HG02973 (cell line): ENCODE measurements around the gene HPN.

Experiments used
- ATAC-seq: cut with Tn5 transposase; IDR thresholded peaks from one replicate; pipeline ENCODE4 v1.9.1; 2021; ENCODE audit warnings: moderate library complexity; ENCODE audit not compliant: unreplicated experiment

HPN gene

DNA sequence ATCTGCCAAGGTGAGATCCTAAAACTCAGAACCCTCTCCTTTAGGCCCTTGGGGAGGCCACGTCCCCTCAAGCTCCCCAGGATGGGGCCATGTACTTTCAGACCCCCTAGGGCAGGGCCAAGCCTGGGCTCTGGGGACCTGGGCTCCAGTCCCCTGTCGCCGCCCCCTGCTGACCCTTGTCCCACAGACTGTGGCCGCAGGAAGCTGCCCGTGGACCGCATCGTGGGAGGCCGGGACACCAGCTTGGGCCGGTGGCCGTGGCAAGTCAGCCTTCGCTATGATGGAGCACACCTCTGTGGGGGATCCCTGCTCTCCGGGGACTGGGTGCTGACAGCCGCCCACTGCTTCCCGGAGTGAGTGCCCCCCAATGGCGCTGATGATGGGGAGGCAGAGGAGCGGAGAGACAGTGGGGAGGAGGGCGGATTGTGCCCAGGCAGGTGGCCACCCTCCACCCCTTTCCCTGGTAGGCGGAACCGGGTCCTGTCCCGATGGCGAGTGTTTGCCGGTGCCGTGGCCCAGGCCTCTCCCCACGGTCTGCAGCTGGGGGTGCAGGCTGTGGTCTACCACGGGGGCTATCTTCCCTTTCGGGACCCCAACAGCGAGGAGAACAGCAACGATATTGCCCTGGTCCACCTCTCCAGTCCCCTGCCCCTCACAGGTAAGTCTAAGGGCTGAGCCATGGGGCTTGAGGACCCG is 18.8 kb downstream of the HPN start:
- no peak for ATAC-seq

DNA sequence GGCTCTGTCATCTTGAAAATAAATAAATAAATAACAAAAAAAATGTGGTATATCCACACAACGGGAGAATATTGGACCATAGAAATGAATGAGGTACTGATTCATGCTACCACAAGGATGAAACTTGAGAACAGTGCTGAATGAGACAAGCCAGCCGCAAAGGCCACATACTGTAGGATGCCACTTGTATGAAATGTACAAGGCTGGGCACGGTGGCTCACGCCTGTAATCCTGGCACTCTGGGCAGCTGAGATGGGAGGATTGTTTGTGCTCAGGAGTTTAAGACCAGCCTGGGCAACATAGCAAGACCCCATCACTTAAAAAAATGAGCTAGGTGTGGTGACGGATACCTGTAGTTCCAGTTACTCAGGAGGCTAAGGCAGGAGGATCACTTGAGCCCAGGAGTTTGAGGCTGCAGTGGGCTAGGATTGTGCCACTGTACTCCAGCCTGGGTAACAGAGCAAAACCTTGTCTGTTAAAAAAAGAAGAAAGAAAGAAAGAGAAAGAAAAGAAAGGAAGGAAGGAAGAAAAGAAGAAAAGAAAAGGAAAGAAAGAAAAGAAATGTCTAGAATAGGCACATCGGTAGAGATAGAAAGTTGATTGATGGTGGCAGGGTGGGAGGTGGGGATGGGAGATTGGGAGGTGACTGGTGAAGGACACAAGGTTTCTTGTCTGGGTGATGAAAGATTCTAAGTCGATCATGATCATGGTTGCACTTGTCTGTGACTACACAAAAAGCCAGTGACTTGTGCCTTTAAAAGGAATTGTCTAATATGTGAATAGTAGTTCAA is 20.3 kb downstream of the HPN start:
- ATAC-seq: no peak

- no peak for ATAC-seq
Observed at GRCh38 chr19:35062942-35063341, 21.4 kb downstream of the HPN start.

- ATAC-seq: no peak
Observed at GRCh38 chr19:35063940-35064818, 22.7 kb downstream of the HPN start.

GRCh38 chr19:35065574-35065973 is 24.1 kb downstream of the HPN start:
- no peak for ATAC-seq

GRCh38 chr19:35066121-35066520 is 24.6 kb downstream of the HPN start:
- ATAC-seq: no peak

DNA sequence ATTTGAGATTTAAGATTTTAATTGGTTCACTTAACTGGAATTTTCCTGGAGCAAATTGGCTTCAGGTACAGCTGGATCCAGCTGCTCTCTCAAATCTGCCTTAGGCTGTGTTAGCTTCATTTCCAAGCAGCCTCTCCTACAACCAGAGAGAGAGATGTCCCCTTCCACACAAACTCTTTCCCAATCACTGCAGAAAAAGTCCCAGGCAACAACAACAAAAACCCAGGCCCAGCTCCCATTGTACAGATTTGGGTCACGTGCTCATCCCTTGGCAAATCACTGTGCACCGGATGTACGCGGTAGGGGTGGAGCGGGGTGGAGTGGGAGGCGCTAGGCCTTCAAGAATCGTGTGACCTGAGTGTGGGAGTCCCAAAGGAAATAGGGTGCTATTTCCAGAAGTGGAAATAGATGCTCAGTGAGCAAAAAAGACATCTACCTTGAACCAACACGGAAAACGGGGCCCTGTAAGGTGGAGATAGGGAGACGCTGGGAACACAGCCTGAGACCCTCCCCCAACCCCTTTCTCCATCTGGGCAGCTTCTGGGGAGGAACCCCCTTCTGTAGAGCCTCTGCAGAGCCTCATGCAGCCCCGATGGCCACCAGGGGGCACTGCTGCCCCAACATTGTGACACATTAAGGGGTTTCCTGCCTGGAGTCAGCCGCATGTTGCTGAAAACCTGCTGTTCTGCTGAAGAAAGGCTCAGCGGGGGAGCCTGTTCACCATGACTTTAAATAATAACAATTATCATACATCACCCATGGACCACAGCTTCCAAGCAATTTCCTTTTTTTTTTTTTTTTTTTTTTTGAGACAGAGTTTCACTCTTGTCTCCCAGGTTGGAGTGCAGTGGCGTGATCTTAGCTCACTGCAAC is 25.4 kb downstream of the HPN start:
- peak; percentile 80 for ATAC-seq

- no peak for ATAC-seq
Observed at GRCh38 chr19:35068941-35069634, 27.6 kb downstream of the HPN start.

DNA sequence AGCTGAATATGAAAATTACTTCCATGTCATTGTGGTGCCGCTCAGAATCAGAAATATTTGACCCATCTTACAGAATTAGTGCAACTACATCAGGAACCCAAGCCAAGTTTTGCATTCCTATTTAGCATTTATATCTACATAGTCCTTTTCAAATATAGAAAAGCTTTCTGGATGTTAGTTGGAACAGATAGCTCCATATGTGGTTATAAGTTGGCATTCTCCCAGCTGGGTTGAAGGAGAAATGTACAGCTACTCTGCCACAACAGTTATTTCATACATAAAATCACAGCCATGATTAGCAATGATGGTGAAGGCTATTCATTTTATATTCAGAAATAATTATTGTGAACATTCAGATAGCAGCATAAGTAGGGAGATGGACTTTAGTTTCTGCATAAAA is 28.2 kb downstream of the HPN start:
- ATAC-seq: no peak

DNA sequence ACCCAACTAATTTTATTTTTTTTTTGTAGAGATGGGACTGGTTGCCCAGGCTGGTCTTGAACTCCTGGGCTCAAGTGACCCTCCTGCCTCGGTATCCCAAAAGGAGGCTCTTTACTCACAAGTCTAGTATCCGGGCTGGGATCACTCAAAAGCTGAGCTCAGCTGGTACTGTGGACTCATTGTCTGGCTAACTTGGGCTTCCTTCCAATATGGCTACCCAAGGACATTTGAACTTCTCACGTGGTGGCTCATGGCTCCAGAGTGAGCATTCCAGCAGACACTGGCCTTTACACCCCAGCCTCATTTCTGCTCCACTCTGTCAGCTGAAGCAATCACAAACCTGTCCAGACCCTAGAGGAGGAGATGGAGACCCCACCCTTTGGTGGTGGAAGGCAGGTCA is 28.9 kb downstream of the HPN start:
- ATAC-seq: no peak

GRCh38 chr19:35073516-35073915 is 32.0 kb downstream of the HPN start:
- ATAC-seq: no peak

- no peak for ATAC-seq
Observed at GRCh38 chr19:35073941-35074340, 32.4 kb downstream of the HPN start.

- ATAC-seq: no peak
Observed at GRCh38 chr19:35074426-35075201, 33.1 kb downstream of the HPN start.

- no peak for ATAC-seq
Observed at GRCh38 chr19:35075202-35076025, 33.9 kb downstream of the HPN start.

- ATAC-seq: no peak
Observed at GRCh38 chr19:35076026-35076370, 34.5 kb downstream of the HPN start.

- no peak for ATAC-seq
Observed at GRCh38 chr19:35076657-35077056, 35.1 kb downstream of the HPN start.

GRCh38 chr19:35077411-35078223 is 36.1 kb downstream of the HPN start:
- no peak for ATAC-seq

DNA sequence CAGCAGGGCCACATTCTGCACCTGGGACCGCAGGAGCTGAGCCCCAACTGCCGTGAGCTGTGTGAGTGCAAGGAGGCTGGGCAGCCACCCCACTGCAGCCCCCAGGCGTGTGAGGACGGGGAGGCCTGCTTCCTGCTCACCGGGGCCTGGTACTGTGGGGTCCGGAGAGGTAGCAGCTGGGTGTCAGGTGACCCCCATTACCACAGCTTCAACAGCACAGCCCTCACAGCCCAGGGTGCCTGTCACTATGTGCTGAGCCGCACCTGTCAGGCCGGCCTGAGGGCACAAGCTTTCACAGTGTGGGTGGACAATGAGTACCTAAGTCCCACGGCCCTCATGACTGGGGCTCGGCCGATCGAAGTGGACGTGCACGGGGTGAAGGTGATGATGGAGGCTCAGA is 38.3 kb downstream of the HPN start:
- ATAC-seq: no peak
